ENCODE data around the gene LMX1B.

LMX1B gene

GRCh38 chr9:126658201-126658825, 44.6 kb downstream of the LMX1B start:
- no peak overlapping the region for H3K4me3 ChIP-seq (ENCODE audit: control insufficient read depth, low read depth, low read length)
- DNase-seq (ENCODE audit: low read depth): no peak
- TF ChIP-seq CTCF (conservative IDR thresholded peaks at IDR 0.05; ENCODE audit: control insufficient read depth, insufficient read depth, low read depth, low read length): no peak

- no peak for TF ChIP-seq CTCF (conservative IDR thresholded peaks at IDR 0.05; ENCODE audit: control insufficient read depth, insufficient read depth, low read depth, low read length)
- DNase-seq (ENCODE audit: low read depth): no peak
- no peak overlapping the region for H3K4me3 ChIP-seq (ENCODE audit: control insufficient read depth, low read depth, low read length)
Observed at GRCh38 chr9:126658956-126659555, 45.3 kb downstream of the LMX1B start.

DNA sequence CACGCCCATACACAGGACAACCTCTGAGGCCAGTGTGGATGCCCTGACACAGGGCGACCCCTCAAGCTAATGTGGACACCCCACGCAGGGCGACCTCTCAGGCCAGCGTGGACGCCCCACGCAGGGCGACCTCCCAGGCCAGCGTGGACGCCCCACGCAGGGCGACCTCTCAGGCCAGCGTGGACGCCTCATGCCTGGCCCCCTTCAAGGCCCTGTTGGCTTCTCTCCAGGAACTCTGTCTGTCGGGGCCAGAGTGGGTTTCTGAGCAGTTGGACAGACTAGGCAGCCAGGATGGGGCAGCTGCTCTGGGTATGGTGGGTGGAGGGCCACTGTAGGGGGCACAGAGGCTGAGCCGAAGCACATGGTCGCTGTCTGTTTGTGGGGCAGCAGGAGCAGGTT, 47.4 kb downstream of the LMX1B start:
- no peak for DNase-seq (ENCODE audit: low read depth)
- no peak overlapping the region for H3K4me3 ChIP-seq (ENCODE audit: control insufficient read depth, low read depth, low read length)
- no peak for TF ChIP-seq CTCF (conservative IDR thresholded peaks at IDR 0.05; ENCODE audit: control insufficient read depth, insufficient read depth, low read depth, low read length)

DNA sequence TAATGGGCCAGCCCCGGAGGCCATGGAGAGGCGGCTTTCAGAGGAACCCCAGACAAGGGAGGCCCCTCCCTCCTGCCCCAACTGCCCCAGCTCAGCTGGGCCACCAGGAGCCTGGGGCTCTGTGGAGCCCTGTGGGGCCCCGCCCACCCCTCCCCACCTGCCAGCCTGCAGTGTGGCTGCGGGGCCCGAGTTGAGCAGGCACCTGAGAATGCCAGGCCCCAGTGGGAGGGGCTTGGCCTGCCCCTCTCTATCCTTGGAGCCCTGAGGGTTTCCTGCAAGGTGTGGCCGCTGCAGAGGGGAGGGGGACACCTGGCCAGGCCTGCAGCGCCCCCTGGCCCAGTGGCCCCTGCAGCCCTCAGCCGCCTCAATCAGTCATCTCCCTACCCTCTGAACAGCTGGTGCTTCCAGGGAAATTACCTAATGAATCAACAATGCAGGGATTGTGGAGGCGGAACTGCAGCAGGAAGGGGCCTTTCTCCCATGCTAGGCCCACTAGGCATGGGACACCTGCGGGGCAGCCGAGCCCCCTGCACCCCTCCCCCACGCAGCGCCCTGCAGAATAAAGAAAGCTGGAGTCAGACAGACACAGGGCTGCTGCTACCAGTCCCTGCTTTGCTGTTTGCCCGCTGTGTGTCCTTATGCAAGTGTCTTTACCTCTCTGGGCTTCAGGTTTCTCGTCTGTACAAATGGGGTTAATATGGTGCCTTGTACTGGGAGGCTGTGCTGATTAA, 48.0 kb downstream of the LMX1B start:
- no peak overlapping the region for H3K4me3 ChIP-seq (ENCODE audit: control insufficient read depth, low read depth, low read length)
- no peak for TF ChIP-seq CTCF (conservative IDR thresholded peaks at IDR 0.05; ENCODE audit: control insufficient read depth, insufficient read depth, low read depth, low read length)
- no peak for DNase-seq (ENCODE audit: low read depth)

DNA sequence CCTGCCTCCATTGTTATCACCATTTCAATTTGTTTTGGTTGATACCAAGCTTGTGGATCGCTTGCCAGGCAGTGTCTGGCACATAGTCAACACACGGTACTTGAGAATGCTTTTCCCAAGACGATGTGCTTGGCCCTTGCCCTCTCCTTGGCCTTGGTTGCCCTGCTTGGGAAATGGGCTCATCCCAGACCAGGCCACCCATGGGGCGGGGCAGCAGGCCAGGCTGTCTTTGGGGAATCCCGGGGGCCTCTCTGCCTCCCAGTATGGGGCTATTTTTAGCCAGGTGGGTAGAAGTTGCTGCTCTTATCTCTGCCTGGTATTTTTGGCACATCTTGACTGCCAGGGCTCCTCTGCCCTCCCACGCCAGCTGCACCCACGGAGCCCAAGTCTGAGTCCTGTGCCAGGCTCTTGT, 49.9 kb downstream of the LMX1B start:
- no peak for DNase-seq (ENCODE audit: low read depth)
- TF ChIP-seq CTCF (conservative IDR thresholded peaks at IDR 0.05; ENCODE audit: control insufficient read depth, insufficient read depth, low read depth, low read length): no peak
- no peak overlapping the region for H3K4me3 ChIP-seq (ENCODE audit: control insufficient read depth, low read depth, low read length)

DNA sequence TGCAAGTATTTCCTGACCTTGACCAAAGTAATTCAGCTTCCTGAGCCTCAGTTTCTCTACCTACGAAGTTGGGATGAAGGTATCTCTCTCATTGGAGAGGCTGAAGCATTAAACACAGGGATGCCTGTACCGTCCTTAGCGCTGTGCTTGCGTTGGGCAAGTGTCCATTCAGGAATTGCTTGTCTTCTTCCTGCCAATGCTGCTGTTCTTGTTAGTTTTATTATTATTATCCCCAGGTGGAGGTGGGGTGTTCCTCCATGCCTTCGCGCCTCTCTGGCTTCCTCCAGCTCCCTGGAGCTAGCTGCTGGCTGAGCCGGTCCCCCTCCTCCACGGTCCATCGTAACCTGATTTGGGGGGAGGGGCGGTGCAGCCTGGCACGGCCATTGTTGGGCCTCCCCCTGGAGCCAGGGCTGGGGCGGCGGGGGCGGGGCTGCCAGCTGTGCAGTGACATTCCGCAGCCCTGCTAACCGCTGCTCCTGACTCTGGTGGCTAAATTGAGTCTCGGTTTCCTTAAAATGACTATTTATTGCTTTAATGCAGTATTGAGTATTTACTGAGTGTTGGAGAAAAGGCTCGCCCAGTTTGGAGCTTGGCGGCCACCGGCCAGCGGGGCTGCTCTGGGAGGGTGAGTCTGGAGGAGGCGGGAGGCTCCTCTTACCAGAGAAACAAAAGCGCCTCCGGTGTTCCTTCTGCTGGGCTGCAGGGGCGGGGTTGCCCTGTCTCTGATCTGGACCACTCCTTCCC, 51.3 kb downstream of the LMX1B start:
- no peak overlapping the region for H3K4me3 ChIP-seq (ENCODE audit: control insufficient read depth, low read depth, low read length)
- DNase-seq (ENCODE audit: low read depth): no peak
- TF ChIP-seq CTCF (conservative IDR thresholded peaks at IDR 0.05; ENCODE audit: control insufficient read depth, insufficient read depth, low read depth, low read length): no peak

Measured in fibroblast of mammary gland (primary cell).